K562 (cell line): ENCODE measurements around the gene GRB10. TPM values are rescaled to one million over a fixed set of nuclear protein-coding genes. Genes with fewer than 3 reads are reported as not detected.

Experiments used
- ATAC-seq: fragments of 200-7000 bp; cut with Tn5 transposase; 3 replicates; pipeline ENCODE4 v1.9.1; 2020; ENCODE audit warnings: moderate library complexity
- BruUV-seq: library from RNA; stranded (reverse); fragments of 400-500 nt; replicated peaks from 2 replicates; lab custom pipeline; 2021; lab: Mats Ljungman, UMichigan
- CTCF ChIA-PET: fragments of 300-600 bp; formaldehyde crosslinking; extraction: SDS; loops from one replicate; lab custom pipeline; 2021; ENCODE audit warnings: low intra/inter-chr PET ratio; lab: Yijun Ruan, JAX
- POLR2A ChIA-PET: fragments of 300-600, 350-650 bp; sonication (Branson Sonifier 250); formaldehyde crosslinking; extraction: SDS; loops from one replicate; lab custom pipeline; 2021; ENCODE audit warnings: antibody characterized with exemption, inconsistent platforms; lab: Yijun Ruan, JAX
- DNase-seq, 4 experiments: peaks; one replicate each; pipeline versions ENCODE4 v3.0.0 to v3.0.0-alpha.2; 2011 to 2018; ENCODE audit warnings: low spot score in 3 of 4, mixed read lengths in 3 of 4; ENCODE audit errors: extremely low read depth in 1 of 4
- FAIRE-seq: peaks from 2 replicates; lab custom pipeline; 2011; peaks lifted over from hg19 to GRCh38; lab: Jason Lieb, UNC
- H2AFZ ChIP-seq: 2 replicates; pipeline ENCODE4 v1.6.0; 2011; ENCODE audit warnings: low read depth, low read length, control low read depth, inconsistent platforms
- H3K27ac ChIP-seq: fragments of 200-600 bp; 3 replicates; pipeline ENCODE4 v1.8.0; 2011; ENCODE audit warnings: low read depth, mild to moderate bottlenecking, control low read depth, inconsistent platforms, low read length, moderate library complexity, mixed read lengths; ENCODE audit errors: extremely low read depth
- H3K27me3 ChIP-seq, 2 experiments: fragments of 300-600 bp in 1 of 2; 2 replicates in 1 of 2; 3 replicates in 1 of 2; pipeline versions ENCODE4 v1.6.0 to v1.8.0; 2011; ENCODE audit warnings: inconsistent platforms in 2 of 2, low read length in 2 of 2, mild to moderate bottlenecking in 1 of 2, mixed read lengths in 1 of 2, moderate library complexity in 1 of 2; ENCODE audit not compliant: control insufficient read depth in 2 of 2, insufficient read depth in 2 of 2
- H3K36me3 ChIP-seq: fragments of 300-600 bp; 3 replicates; pipeline ENCODE4 v1.8.0; 2011; ENCODE audit warnings: mild to moderate bottlenecking, low read length, inconsistent platforms; ENCODE audit not compliant: control insufficient read depth, insufficient read depth
- H3K4me1 ChIP-seq, 2 experiments: fragments of 200-600 bp in 1 of 2; replicated peaks in 1 of 2; 2 replicates in 1 of 2; 3 replicates in 1 of 2; pipeline versions ENCODE4 v1.5.1 to v1.8.0; 2011; ENCODE audit warnings: inconsistent platforms in 2 of 2, low read length in 2 of 2, mild to moderate bottlenecking in 1 of 2, mixed read lengths in 1 of 2, moderate library complexity in 1 of 2; ENCODE audit not compliant: control insufficient read depth in 2 of 2, insufficient read depth in 2 of 2
- H3K4me2 ChIP-seq: 2 replicates; pipeline ENCODE4 v1.6.1; 2011; ENCODE audit warnings: low read length, control low read depth, inconsistent platforms, mixed read lengths; ENCODE audit not compliant: insufficient read depth
- H3K4me3 ChIP-seq: fragments of 200-600 bp; sonication (generic), shearing (Covaris generic); 2 replicates; pipeline ENCODE4 v1.5.1; 2016; ENCODE audit warnings: control low read depth, inconsistent platforms
- H3K79me2 ChIP-seq: fragments of 200-600 bp; 3 replicates; pipeline ENCODE4 v1.8.0; 2011; ENCODE audit warnings: low read length, inconsistent platforms; ENCODE audit not compliant: control insufficient read depth, insufficient read depth
- H3K9ac ChIP-seq, 2 experiments: 2 replicates each; pipeline versions ENCODE4 v1.6.0 to v1.6.1; 2011; ENCODE audit warnings: low read depth in 2 of 2, low read length in 2 of 2, control low read depth in 1 of 2, inconsistent platforms in 1 of 2, mild to moderate bottlenecking in 1 of 2, mixed read lengths in 1 of 2; ENCODE audit not compliant: insufficient read depth in 1 of 2
- H3K9me1 ChIP-seq: one replicate; pipeline ENCODE4 v1.6.0; 2011; ENCODE audit warnings: inconsistent platforms, mild to moderate bottlenecking, low read length, moderate library complexity; ENCODE audit not compliant: control insufficient read depth, insufficient read depth
- H3K9me3 ChIP-seq: replicated peaks from 2 replicates; pipeline ENCODE4 v1.5.1; 2011; ENCODE audit warnings: low read depth, low read length, inconsistent platforms; ENCODE audit not compliant: control insufficient read depth, insufficient read depth
- H4K20me1 ChIP-seq: replicated peaks from 2 replicates; pipeline ENCODE4 v1.6.1; 2011; ENCODE audit warnings: low read length, inconsistent platforms, mixed read lengths; ENCODE audit not compliant: control insufficient read depth, insufficient read depth
- CREBBP ChIP-seq: IDR thresholded peaks from one replicate; pipeline ENCODE4 v1.6.1; 2012; ENCODE audit warnings: low read depth, mild to moderate bottlenecking, control low read depth, inconsistent platforms, low read length
- EHMT2 ChIP-seq: fragments of 450-650 bp; IDR thresholded peaks from 2 replicates; pipeline ENCODE4 v1.6.1; 2018; ENCODE audit warnings: antibody characterized with exemption
- ELF4 ChIP-seq: fragments of 450-650 bp; formaldehyde crosslinking; IDR thresholded peaks from 2 replicates; pipeline ENCODE4 v1.4.0; 2022; ENCODE audit warnings: missing genetic modification characterization
- HDAC1 ChIP-seq, 2 experiments: fragments of 450-650 bp; IDR thresholded peaks; 2 replicates each; pipeline ENCODE4 v1.6.1; 2016 to 2017; ENCODE audit warnings: inconsistent platforms in 1 of 2, mild to moderate bottlenecking in 1 of 2, moderate library complexity in 1 of 2
- IFI16 ChIP-seq: fragments of 250-450 bp; sonication (Bioruptor Pico); IDR thresholded peaks from 2 replicates; pipeline ENCODE4 v2.1.2; 2022; ENCODE audit warnings: mild to moderate bottlenecking, inconsistent platforms
- MEIS2 ChIP-seq: fragments of 450-650 bp; IDR thresholded peaks from 2 replicates; pipeline ENCODE4 v1.6.1; 2014; ENCODE audit warnings: mild to moderate bottlenecking; ENCODE audit not compliant: partially characterized antibody
- SUPT5H ChIP-seq: fragments of 450-650 bp; IDR thresholded peaks from 2 replicates; pipeline ENCODE4 v1.6.1; 2016
- ZBTB33 ChIP-seq: sonication (generic); formaldehyde crosslinking; IDR thresholded peaks from 2 replicates; pipeline ENCODE4 v1.8.1; 2023; ENCODE audit warnings: mild to moderate bottlenecking, missing genetic modification reagents
- ZFX ChIP-seq: sonication (generic); formaldehyde crosslinking; IDR thresholded peaks from 2 replicates; pipeline ENCODE4 v1.8.0; 2022; ENCODE audit warnings: mild to moderate bottlenecking, missing genetic modification reagents, moderate library complexity
- WGBS: fragments of 100-300 bp; shearing (Covaris generic); methylation state at CpG from one replicate; pipeline ENCODE4 v1.1.6; 2016; ENCODE audit warnings: low coverage, mixed read lengths; ENCODE audit not compliant: insufficient coverage; ENCODE audit errors: missing lambda C conversion rate; 5-methylcytosine and 5-hydroxymethylcytosine counted together
- in situ Hi-C: fragments of 300-500 bp; cut with MboI; formaldehyde crosslinking; loops from 4 replicates; pipeline ENCODE4 v1.15.0; 2018; ENCODE audit warnings: inconsistent platforms, mixed read lengths
- intact Hi-C: fragments of 100-400 bp; cut with micrococcal nuclease; formaldehyde crosslinking; loops from 2 replicates; pipeline ENCODE4 v1.14.2; 2022
- polyA plus RNA-seq, 8 experiments: library from polyadenylated mRNA; depleted of rRNA in 4 of 8; stranded (reverse) in 5 of 8; unstranded in 3 of 8; fragments of >200 nt; fragmentation: Nextera tagmentation in 2 of 8; fragmentation: Illumina TruSeq in 1 of 8; extraction: Ambion mirVana in 2 of 8; extraction: Trizol in 1 of 8; gene quantifications; 2 replicates each; pipeline versions ENCODE4 v1.2.1 to v1.2.3, GENCODE V29; 2011 to 2014; ENCODE audit warnings: inconsistent platforms in 1 of 8, missing spikeins in 1 of 8
- total RNA-seq, 7 experiments: library from RNA; depleted of rRNA in 6 of 7; stranded (reverse); fragments of >200 nt in 6 of 7; fragmentation: Illumina TruSeq in 2 of 7; extraction: Trizol in 2 of 7; gene quantifications; 2 replicates each; pipeline versions ENCODE4 v1.2.1 to v1.2.3, GENCODE V29; 2011 to 2021; ENCODE audit warnings: low replicate concordance in 1 of 7
- TF ChIP-seq, protein P1 (sequence below): sonication (generic); formaldehyde crosslinking; IDR thresholded peaks from 2 replicates; pipeline ENCODE4 v1.8.0; 2022; ENCODE audit warnings: mild to moderate bottlenecking, low read depth, missing genetic modification reagents
- TF ChIP-seq, protein P2 (sequence below): fragments of 450-650 bp; formaldehyde crosslinking; IDR thresholded peaks from 2 replicates; pipeline ENCODE4 v1.4.0; 2022; ENCODE audit warnings: missing genetic modification characterization

GRB10 gene
- total and polyA plus RNA-seq, 9 of the 15 experiments (the other 6 are each of a cell fraction or from before 2014, with no cell fraction given): 8.9 to 88.5 (median 40.7) TPM

- Histone ChIP-seq H3K36me3 (peaks cover 4% of the 10 kb centered on the region; the same call in 2 of the 3 replicates), H3K4me2 (no peak overlapping the region), H4K20me1 (peaks cover 37% of the 10 kb centered on the region), H3K4me3 (no peak overlapping the region), H3K27me3 (no peaks in the 10 kb centered on the region), H3K27ac (no peak overlapping the region), H3K79me2 (peaks cover 92% of the 10 kb centered on the region), H2AFZ (no peak overlapping the region), H3K9ac (no peak overlapping the region), H3K4me1 (peaks cover 0 to 11% of the 10 kb centered on the region in 2 experiments; a peak in 2 of 5 replicates), H3K9me3 (no peaks in the 10 kb centered on the region), H3K9me1 (peaks cover 12% of the 10 kb centered on the region)
- ChIA-PET POLR2A (interaction anchor here (0.5 to 0.7 kb wide), 2 partner anchors 13 to 77 kb away, joined by 3 to 4 read pairs; no protein-coding TSS in a partner anchor), CTCF (no interaction called here)
- in situ Hi-C loops: no loop called here
- ATAC-seq (no peak; the same call in 2 of the 3 replicates), FAIRE-seq (no peak), DNase-seq (no peak)
- 40% methylated on average over 5 of the region's 5 CpGs for WGBS
- TF ChIP-seq ELF4 (0 out of 2 replicates have a peak, but pooled peaks have one; percentile 13), ZBTB33 (CRISPR knock-in tag) (no peak), ZFX (no peak), SUPT5H (0 out of 2 replicates have a peak, but pooled peaks have one; percentile 37), HDAC1 (IDR thresholded peaks at IDR 0.05) (no peak), EHMT2 (0 out of 2 replicates have a peak, but pooled peaks have one; percentile 12), IFI16 (CRISPR knock-in tag) (no peak), MEIS2 (no peak), CREBBP (peak; percentile 74)
- TF ChIP-seq, protein P1, sequence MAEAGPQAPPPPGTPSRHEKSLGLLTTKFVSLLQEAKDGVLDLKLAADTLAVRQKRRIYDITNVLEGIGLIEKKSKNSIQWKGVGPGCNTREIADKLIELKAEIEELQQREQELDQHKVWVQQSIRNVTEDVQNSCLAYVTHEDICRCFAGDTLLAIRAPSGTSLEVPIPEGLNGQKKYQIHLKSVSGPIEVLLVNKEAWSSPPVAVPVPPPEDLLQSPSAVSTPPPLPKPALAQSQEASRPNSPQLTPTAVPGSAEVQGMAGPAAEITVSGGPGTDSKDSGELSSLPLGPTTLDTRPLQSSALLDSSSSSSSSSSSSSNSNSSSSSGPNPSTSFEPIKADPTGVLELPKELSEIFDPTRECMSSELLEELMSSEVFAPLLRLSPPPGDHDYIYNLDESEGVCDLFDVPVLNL (CRISPR knock-in tag): no peak
- TF ChIP-seq, protein P2, sequence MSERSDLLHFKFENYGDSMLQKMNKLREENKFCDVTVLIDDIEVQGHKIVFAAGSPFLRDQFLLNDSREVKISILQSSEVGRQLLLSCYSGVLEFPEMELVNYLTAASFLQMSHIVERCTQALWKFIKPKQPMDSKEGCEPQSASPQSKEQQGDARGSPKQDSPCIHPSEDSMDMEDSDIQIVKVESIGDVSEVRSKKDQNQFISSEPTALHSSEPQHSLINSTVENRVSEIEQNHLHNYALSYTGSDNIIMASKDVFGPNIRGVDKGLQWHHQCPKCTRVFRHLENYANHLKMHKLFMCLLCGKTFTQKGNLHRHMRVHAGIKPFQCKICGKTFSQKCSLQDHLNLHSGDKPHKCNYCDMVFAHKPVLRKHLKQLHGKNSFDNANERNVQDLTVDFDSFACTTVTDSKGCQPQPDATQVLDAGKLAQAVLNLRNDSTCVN (CRISPR knock-in tag): 0 out of 2 replicates have a peak, but pooled peaks have one; percentile 4
- BruUV-seq: no TSS peak
- intact Hi-C loops: no loop called here
These were observed 69.4 kb downstream of the GRB10 start for GRCh38 chr7:50713123-50713965.
